Common myeloid progenitor, CD34-positive (primary cell): ENCODE measurements around the gene MIOX. TPM values are rescaled to one million over a fixed set of nuclear protein-coding genes. Genes with fewer than 3 reads are reported as not detected.

Source experiments
- CTCF ChIA-PET: fragments of 350-600 bp; sonication (Branson Sonifier 250); formaldehyde crosslinking; loops from one replicate; lab custom pipeline; 2021; ENCODE audit warnings: antibody characterized with exemption; lab: Charles Lee
- POLR2A ChIA-PET: fragments of 350-600 bp; sonication (Branson Sonifier 250); formaldehyde crosslinking; loops from one replicate; lab custom pipeline; 2021; ENCODE audit warnings: antibody characterized with exemption; lab: Charles Lee
- DNase-seq, 3 donors: peaks; one replicate each; pipeline versions ENCODE4 v3.0.0 to v3.0.0-alpha.2; 2013
- H3K27ac ChIP-seq, 2 experiments: 1 replicate in 1 of 2; 2 replicates in 1 of 2; pipeline ENCODE4 v1.7.0; 2013; ENCODE audit warnings: inconsistent platforms in 2 of 2, low read length in 2 of 2, mild to moderate bottlenecking in 2 of 2, low read depth in 1 of 2, moderate library complexity in 1 of 2; ENCODE audit not compliant: severe bottlenecking in 2 of 2, insufficient read depth in 1 of 2, poor library complexity in 1 of 2
- H3K27me3 ChIP-seq, 5 experiments: replicated peaks in 2 of 5; 1 replicate in 3 of 5; 2 replicates in 2 of 5; pipeline versions ENCODE4 v1.6.1 to v1.7.0; 2013; ENCODE audit warnings: low read length in 4 of 5, mild to moderate bottlenecking in 2 of 5, moderate library complexity in 2 of 5, inconsistent platforms in 1 of 5; ENCODE audit not compliant: insufficient read depth in 5 of 5, control insufficient read depth in 4 of 5
- H3K36me3 ChIP-seq, 4 experiments: 1 replicate in 2 of 4; 2 replicates in 2 of 4; pipeline versions ENCODE4 v1.6.1 to v1.7.0; 2013; ENCODE audit warnings: low read length in 3 of 4, control low read depth in 1 of 4, mild to moderate bottlenecking in 1 of 4; ENCODE audit not compliant: control insufficient read depth in 4 of 4, insufficient read depth in 4 of 4
- H3K4me1 ChIP-seq, 4 experiments: 1 replicate in 3 of 4; 2 replicates in 1 of 4; pipeline versions ENCODE4 v1.6.1 to v1.7.1; 2013; ENCODE audit warnings: low read length in 3 of 4, mild to moderate bottlenecking in 3 of 4, control low read depth in 1 of 4, inconsistent platforms in 1 of 4, moderate library complexity in 1 of 4; ENCODE audit not compliant: control insufficient read depth in 4 of 4, insufficient read depth in 4 of 4; ENCODE audit errors: control extremely low read depth in 1 of 4
- H3K4me3 ChIP-seq, 7 experiments: 1 replicate in 4 of 7; 2 replicates in 3 of 7; pipeline versions ENCODE4 v1.5.1 to v1.7.0; 2013; ENCODE audit warnings: mild to moderate bottlenecking in 7 of 7, low read length in 6 of 7, moderate library complexity in 6 of 7, inconsistent platforms in 2 of 7, low read depth in 2 of 7, control low read depth in 1 of 7; ENCODE audit not compliant: insufficient read depth in 4 of 7, control insufficient read depth in 1 of 7; ENCODE audit errors: extremely low read depth in 1 of 7
- H3K9me3 ChIP-seq, 5 experiments: 1 replicate in 4 of 5; 2 replicates in 1 of 5; pipeline versions ENCODE4 v1.6.1 to v1.7.1; 2013; ENCODE audit warnings: low read length in 4 of 5, mild to moderate bottlenecking in 2 of 5, inconsistent platforms in 1 of 5, low read depth in 1 of 5, moderate library complexity in 1 of 5; ENCODE audit not compliant: control insufficient read depth in 4 of 5, insufficient read depth in 2 of 5; ENCODE audit errors: control extremely low read depth in 1 of 5
- WGBS: methylation state at CpG from one replicate; pipeline ENCODE4 v1.1.5; 2013; ENCODE audit not compliant: insufficient coverage; 5-methylcytosine and 5-hydroxymethylcytosine counted together
- polyA plus RNA-seq: library from polyadenylated mRNA; unstranded; fragments of 120-200 nt; gene quantifications from one replicate; pipeline ENCODE4 v1.2.1, GENCODE V29; 2013

MIOX gene
- not detected for polyA plus RNA-seq

DNA sequence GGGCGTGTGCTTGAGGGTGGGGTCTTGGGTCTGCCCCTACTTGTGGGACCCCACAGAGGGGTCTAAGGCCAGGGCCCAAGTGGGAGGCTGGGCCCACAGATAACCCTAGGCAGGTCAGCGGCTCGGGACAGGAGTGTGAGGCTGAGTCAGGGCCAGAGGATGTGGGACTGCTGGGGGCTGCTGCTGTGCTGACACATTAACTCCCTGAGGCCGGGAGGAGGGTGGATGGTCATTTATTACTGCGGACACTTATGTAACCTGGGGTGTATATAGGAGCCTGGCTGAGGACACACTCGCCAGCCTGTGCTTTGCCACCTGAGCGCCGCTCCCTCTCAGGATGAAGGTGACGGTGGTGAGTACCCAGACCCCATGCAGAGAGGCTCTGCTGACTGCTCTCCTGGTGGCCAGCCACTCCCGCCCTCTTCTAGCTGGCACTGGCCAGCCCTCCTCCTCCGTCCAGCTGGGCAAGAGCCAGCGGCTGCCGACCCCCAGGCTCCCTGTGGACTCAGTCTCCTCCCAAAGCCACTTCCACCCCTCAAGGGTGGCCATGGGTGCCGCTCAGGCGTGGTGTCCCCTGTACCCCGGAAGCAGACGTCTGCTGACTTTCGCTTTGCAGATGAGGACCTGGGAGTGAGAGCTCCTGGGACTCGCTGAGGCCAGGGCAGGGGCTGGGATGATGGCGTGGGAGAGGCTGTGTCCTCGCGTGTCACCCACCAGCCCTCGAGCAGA is at the start of gene MIOX:
MIOX (plus strand) TSS at position 299 of the 729 bp plus-strand sequence; CDS start at position 338, 39 bp downstream.
- Histone ChIP-seq H3K36me3 (no peaks in the 10 kb centered on the region), H3K4me3 (no peak within 1 kb of the TSS), H3K27me3 (peaks cover 0 to 20% (median 14%) of the 10 kb centered on the region in 5 experiments), H3K9me3 (no peaks in the 10 kb centered on the region), H3K4me1 (peaks cover 0 to 26% (median 21%) of the 10 kb centered on the region in 4 experiments), H3K27ac (no peak within 1 kb of the TSS)
- ChIA-PET CTCF (interaction anchor here (1.3 to 3.9 kb wide), 2 partner anchors 11 to 87 kb away, joined by 3 to 20 read pairs; no protein-coding TSS in a partner anchor), POLR2A (no interaction called here)
- DNase-seq = no peak
- WGBS = 93% methylated on average over 23 of the region's 23 CpGs

DNA sequence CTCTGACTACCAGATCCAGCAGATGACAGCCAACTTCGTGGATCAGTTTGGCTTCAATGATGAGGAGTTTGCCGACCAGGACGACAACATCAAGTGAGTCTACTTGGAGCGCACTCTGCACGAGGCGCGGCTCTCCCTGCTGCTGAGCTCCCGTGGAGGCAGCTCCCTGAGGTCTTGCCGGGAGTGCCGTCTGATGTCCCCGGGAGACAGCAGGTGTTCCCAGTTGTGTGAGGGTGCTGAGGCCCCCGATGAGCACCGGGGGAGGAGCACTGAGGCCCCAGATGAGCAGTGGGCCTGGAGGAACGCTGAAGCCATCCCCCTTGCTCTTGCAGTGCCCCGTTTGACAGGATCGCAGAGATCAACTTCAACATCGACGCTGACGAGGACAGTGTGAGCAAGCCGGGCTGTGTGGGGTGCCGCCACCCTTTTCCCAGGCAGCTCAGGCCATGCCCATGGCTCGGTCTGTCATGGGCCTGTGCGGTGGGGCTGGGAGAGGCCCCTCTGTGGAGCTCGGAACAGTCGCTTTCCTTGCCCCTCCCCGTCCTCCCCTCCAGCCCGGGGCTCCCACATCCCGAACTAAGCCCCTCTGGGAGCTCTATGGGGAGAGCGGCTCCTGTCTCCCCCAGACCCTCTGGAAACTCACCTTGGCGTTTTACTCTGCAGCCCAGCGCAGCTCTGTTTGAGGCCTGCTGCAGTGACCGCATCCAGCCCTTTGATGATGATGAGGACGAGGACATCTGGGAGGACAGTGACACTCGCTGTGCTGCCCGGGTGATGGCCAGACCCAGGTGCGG is 49.0 kb upstream of the MIOX start:
- Histone ChIP-seq H3K4me1 (no peaks in the 10 kb centered on the region), H3K9me3 (no peaks in the 10 kb centered on the region), H3K27me3 (no peaks in the 10 kb centered on the region), H3K27ac (no peak overlapping the region), H3K4me3 (no peak overlapping the region), H3K36me3 (peaks cover 4 to 77% (median 49%) of the 10 kb centered on the region in 4 experiments)
- WGBS = 94% methylated on average over 29 of the region's 36 CpGs
- ChIA-PET CTCF (interaction anchor here (0.8 to 1.1 kb wide), 2 partner anchors 9 to 96 kb away, joined by 3 read pairs; no protein-coding TSS in a partner anchor), POLR2A (interaction anchor here (0.7 kb wide), 1 partner anchor 11 kb away, joined by 3 read pairs; no protein-coding TSS in a partner anchor)
- no peak for DNase-seq

- Histone ChIP-seq H3K4me3 (no peak overlapping the region), H3K27ac (no peak overlapping the region), H3K4me1 (no peaks in the 10 kb centered on the region), H3K27me3 (no peaks in the 10 kb centered on the region), H3K36me3 (peaks cover 4 to 81% (median 53%) of the 10 kb centered on the region in 4 experiments), H3K9me3 (no peaks in the 10 kb centered on the region)
- POLR2A ChIA-PET = interaction anchor here (0.7 kb wide), 1 partner anchor 10 kb away, joined by 3 read pairs; no protein-coding TSS in a partner anchor
- CTCF ChIA-PET = interaction anchor here (0.8 to 1.4 kb wide), 5 partner anchors 10 to 97 kb away, joined by 3 to 7 read pairs (median 3); no protein-coding TSS in a partner anchor
- no peak for DNase-seq
- 93% methylated on average over 30 of the region's 34 CpGs for WGBS
These were observed 48.1 kb upstream of the MIOX start for GRCh38 chr22:50438305-50439275.

DNA sequence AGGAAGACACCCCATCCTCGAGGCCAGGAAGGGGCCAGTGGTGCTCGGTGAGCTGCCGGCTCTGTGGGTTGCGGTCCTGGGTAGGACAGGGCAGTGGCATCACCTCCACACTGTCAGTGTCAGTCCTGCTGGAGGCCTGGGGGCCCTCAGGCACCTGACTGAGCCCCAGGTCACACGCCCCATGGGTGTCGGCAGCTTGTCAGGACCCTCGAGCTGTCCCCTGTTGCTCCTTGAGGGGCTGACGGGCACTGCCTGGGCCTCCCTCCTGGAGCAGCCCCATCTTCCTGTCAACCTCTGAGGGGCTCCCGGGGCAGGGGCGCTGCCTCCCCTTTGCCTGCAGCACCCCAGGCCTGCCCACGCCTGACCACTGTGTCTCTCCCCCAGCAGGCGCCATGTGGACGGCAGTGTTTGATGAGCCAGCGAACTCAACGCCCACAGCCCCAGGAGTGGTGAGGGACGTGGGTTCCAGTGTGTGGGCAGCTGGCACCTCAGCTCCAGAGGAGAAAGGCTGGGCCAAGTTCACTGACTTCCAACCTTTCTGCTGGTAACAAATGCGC is 47.3 kb upstream of the MIOX start:
- peaks cover 4 to 87% (median 55%) of the 10 kb centered on the region in 4 experiments for H3K36me3 ChIP-seq
- no peaks in the 10 kb centered on the region for H3K4me1 ChIP-seq
- no peak for DNase-seq
- no peaks in the 10 kb centered on the region for H3K9me3 ChIP-seq
- no peaks in the 10 kb centered on the region for H3K27me3 ChIP-seq
- POLR2A ChIA-PET = no interaction called here
- no peak overlapping the region for H3K4me3 ChIP-seq
- CTCF ChIA-PET = interaction anchor here (1.0 to 1.4 kb wide), 5 partner anchors 11 to 52 kb away, joined by 3 to 7 read pairs (median 3); no protein-coding TSS in a partner anchor
- 95% methylated on average over 15 of the region's 17 CpGs for WGBS
- H3K27ac ChIP-seq = no peak overlapping the region

GRCh38 chr22:50439871-50440331 is 46.8 kb upstream of the MIOX start:
- no peaks in the 10 kb centered on the region for H3K27me3 ChIP-seq
- peaks cover 4 to 88% (median 54%) of the 10 kb centered on the region in 4 experiments for H3K36me3 ChIP-seq
- peaks cover 0 to 4% (median 2%) of the 10 kb centered on the region in 4 experiments for H3K4me1 ChIP-seq
- H3K9me3 ChIP-seq = no peaks in the 10 kb centered on the region
- WGBS = 92% methylated on average over 9 of the region's 10 CpGs
- no peak overlapping the region for H3K4me3 ChIP-seq
- no peak for DNase-seq
- no peak overlapping the region for H3K27ac ChIP-seq
- ChIA-PET CTCF (interaction anchor here (1.0 to 1.4 kb wide), 5 partner anchors 11 to 53 kb away, joined by 3 to 7 read pairs (median 3); no protein-coding TSS in a partner anchor), POLR2A (no interaction called here)
